ENCODE data around the gene NUDT3.

Gene NUDT3

GRCh38 chr6:34352305-34352937, 40.0 kb downstream of the NUDT3 start:
- no peak for TF ChIP-seq ZFX (IDR thresholded peaks at IDR 0.05; ENCODE audit: borderline replicate concordance)
- TF ChIP-seq CTCF (IDR thresholded peaks at IDR 0.05), result no peak
- no peak overlapping the region for H3K27ac ChIP-seq

- H3K27ac ChIP-seq, result no peak overlapping the region
- TF ChIP-seq CTCF (IDR thresholded peaks at IDR 0.05) (no peak), ZFX (IDR thresholded peaks at IDR 0.05; ENCODE audit: borderline replicate concordance) (no peak)
Observed at GRCh38 chr6:34350934-34351217, 41.6 kb downstream of the NUDT3 start.

GRCh38 chr6:34350137-34350933, 42.1 kb downstream of the NUDT3 start:
- no peak overlapping the region for H3K27ac ChIP-seq

GRCh38 chr6:34349211-34349610, 43.3 kb downstream of the NUDT3 start:
- no peak overlapping the region for H3K27ac ChIP-seq
- TF ChIP-seq ZFX (IDR thresholded peaks at IDR 0.05; ENCODE audit: borderline replicate concordance) (no peak), CTCF (IDR thresholded peaks at IDR 0.05) (no peak)

More at GRCh38 chr6:34350137-34350933, 42.1 kb downstream of the NUDT3 start:
- TF ChIP-seq CTCF (IDR thresholded peaks at IDR 0.05), result no peak
- no peak for TF ChIP-seq ZFX (IDR thresholded peaks at IDR 0.05; ENCODE audit: borderline replicate concordance)

GRCh38 chr6:34347303-34347702, 45.2 kb downstream of the NUDT3 start:
- TF ChIP-seq CTCF (IDR thresholded peaks at IDR 0.05), result no peak
- no peak for TF ChIP-seq ZFX (IDR thresholded peaks at IDR 0.05; ENCODE audit: borderline replicate concordance)
- H3K27ac ChIP-seq, result no peak overlapping the region

- no peak for TF ChIP-seq CTCF (IDR thresholded peaks at IDR 0.05)
- TF ChIP-seq ZFX (IDR thresholded peaks at IDR 0.05; ENCODE audit: borderline replicate concordance), result no peak
- H3K27ac ChIP-seq, result no peak overlapping the region
Observed at GRCh38 chr6:34346175-34347119, 46.0 kb downstream of the NUDT3 start.

All from 22Rv1 (cell line).